ENCODE results near the gene CSRP2. TPM values are rescaled to one million over a fixed set of nuclear protein-coding genes. Genes with fewer than 3 reads are reported as not detected.

CSRP2 gene
- polyA plus RNA-seq, 3 donors, result 0.07 TPM; not detected in 2

DNA sequence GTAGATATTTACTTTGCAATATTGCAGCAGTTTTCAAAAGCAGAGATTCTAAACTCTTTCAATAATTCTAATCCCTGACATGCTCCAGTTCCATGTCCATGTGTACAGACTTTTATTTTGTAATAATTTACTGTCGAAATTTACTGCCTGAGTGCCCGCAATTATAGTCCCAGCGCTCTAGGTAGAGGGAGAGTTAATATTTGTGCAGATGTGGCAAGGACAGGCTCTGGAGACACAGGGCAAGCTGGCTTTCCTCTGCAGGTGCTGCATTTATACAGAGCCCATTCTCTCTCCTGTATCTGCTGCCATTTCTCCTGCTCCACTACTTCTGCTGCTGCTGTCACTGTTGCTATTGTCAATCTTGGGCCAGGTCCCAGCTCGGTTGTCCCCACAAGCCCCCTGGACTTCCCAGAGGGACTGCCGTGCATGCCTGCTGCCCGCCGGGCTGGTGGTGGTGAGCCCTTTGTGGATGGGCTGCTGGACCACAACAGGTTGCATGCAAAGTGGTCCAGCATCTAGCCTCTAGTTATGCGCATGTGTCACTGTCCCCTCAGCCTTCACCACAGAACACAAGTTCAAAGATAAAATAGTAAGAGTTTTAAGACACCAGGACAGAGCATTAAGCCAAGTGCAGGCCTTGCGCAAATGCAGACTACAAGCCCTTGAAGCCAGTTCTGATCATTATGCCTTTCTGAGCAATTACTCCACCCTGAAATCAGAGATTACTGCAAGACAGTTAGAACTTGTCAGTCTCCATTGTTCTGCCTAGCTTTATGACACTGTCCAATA, 40.8 kb upstream of the CSRP2 start:
- Mint-ChIP-seq H3K4me3 (no peak overlapping the region), H3K36me3 (no peaks in the 10 kb centered on the region), H3K27ac (no peak overlapping the region), H3K27me3 (ENCODE audit: low read depth in 3 of 3) (peaks cover 0 to 3% (median 2%) of the 10 kb centered on the region in 3 donors), H3K9me3 (no peaks in the 10 kb centered on the region), H3K4me1 (peaks cover 9% of the 10 kb centered on the region)
- intact Hi-C loops (cut with micrococcal nuclease), result no loop called here
- no peak for TF ChIP-seq CTCF (IDR thresholded peaks at IDR 0.05)
- H3K9ac ChIP-seq (ENCODE audit: insufficient read depth, low read length, poor library complexity, severe bottlenecking), result no peak overlapping the region
- H3K4me2 ChIP-seq (replicated peaks; ENCODE audit: extremely low read depth, low read length, poor library complexity, severe bottlenecking), result no peak overlapping the region
- H3K4me1 ChIP-seq (ENCODE audit: control insufficient read depth in 1 of 2, insufficient read depth in 2 of 2, low read length in 2 of 2), result no peaks in the 10 kb centered on the region
- no peaks in the 10 kb centered on the region for H3K36me3 ChIP-seq (replicated peaks in 1 of 2; ENCODE audit: control insufficient read depth in 1 of 2, insufficient read depth in 2 of 2, low read length in 2 of 2)
- no peak overlapping the region for H2AFZ ChIP-seq (ENCODE audit: insufficient read depth, low read depth, low read length, poor library complexity, severe bottlenecking)
- H4K20me1 ChIP-seq (ENCODE audit: insufficient read depth, low read length), result no peaks in the 10 kb centered on the region
- 83% methylated on average over 1 of the region's 9 CpGs for WGBS (ENCODE audit: insufficient coverage)
- no peak overlapping the region for H3K4me3 ChIP-seq (replicated peaks in 1 of 3; ENCODE audit: low read depth in 2 of 3, low read length in 3 of 3)
- no peaks in the 10 kb centered on the region for H3K9me3 ChIP-seq (replicated peaks in 1 of 2; ENCODE audit: control insufficient read depth in 1 of 2, insufficient read depth in 1 of 2, low read length in 2 of 2)
- DNase-seq, result no peak
- no peaks in the 10 kb centered on the region for H3K27me3 ChIP-seq (ENCODE audit: control insufficient read depth in 2 of 2, insufficient read depth in 2 of 2, low read length in 2 of 2)
- H3K27ac ChIP-seq (ENCODE audit: low read depth in 1 of 2, low read length in 2 of 2), result no peak overlapping the region
- H3K79me2 ChIP-seq (ENCODE audit: insufficient read depth, low read length), result no peaks in the 10 kb centered on the region

GRCh38 chr12:76916170-76916540, 37.3 kb upstream of the CSRP2 start:
- no peaks in the 10 kb centered on the region for H3K36me3 ChIP-seq (replicated peaks in 1 of 2; ENCODE audit: control insufficient read depth in 1 of 2, insufficient read depth in 2 of 2, low read length in 2 of 2)
- Mint-ChIP-seq H3K36me3 (no peaks in the 10 kb centered on the region), H3K9me3 (no peaks in the 10 kb centered on the region), H3K4me3 (no peak overlapping the region), H3K27ac (no peak overlapping the region), H3K4me1 (peaks cover 9% of the 10 kb centered on the region), H3K27me3 (ENCODE audit: low read depth in 3 of 3) (peaks cover 0 to 2% (median 0%) of the 10 kb centered on the region in 3 donors)
- H3K4me2 ChIP-seq (replicated peaks; ENCODE audit: extremely low read depth, low read length, poor library complexity, severe bottlenecking), result no peak overlapping the region
- no peak overlapping the region for H3K4me3 ChIP-seq (replicated peaks in 1 of 3; ENCODE audit: low read depth in 2 of 3, low read length in 3 of 3)
- DNase-seq, result no peak
- intact Hi-C loops (cut with micrococcal nuclease), result no loop called here
- no peaks in the 10 kb centered on the region for H3K4me1 ChIP-seq (ENCODE audit: control insufficient read depth in 1 of 2, insufficient read depth in 2 of 2, low read length in 2 of 2)
- no peak overlapping the region for H2AFZ ChIP-seq (ENCODE audit: insufficient read depth, low read depth, low read length, poor library complexity, severe bottlenecking)
- H3K9ac ChIP-seq (ENCODE audit: insufficient read depth, low read length, poor library complexity, severe bottlenecking), result no peak overlapping the region
- H3K27me3 ChIP-seq (ENCODE audit: control insufficient read depth in 2 of 2, insufficient read depth in 2 of 2, low read length in 2 of 2), result no peaks in the 10 kb centered on the region
- H4K20me1 ChIP-seq (ENCODE audit: insufficient read depth, low read length), result no peaks in the 10 kb centered on the region
- TF ChIP-seq CTCF (IDR thresholded peaks at IDR 0.05), result no peak
- H3K27ac ChIP-seq (ENCODE audit: low read depth in 1 of 2, low read length in 2 of 2), result no peak overlapping the region
- no peaks in the 10 kb centered on the region for H3K79me2 ChIP-seq (ENCODE audit: insufficient read depth, low read length)
- no peaks in the 10 kb centered on the region for H3K9me3 ChIP-seq (replicated peaks in 1 of 2; ENCODE audit: control insufficient read depth in 1 of 2, insufficient read depth in 1 of 2, low read length in 2 of 2)
